ENCODE data around the gene MED26.
"Not testable (repeated sequence)": the region's sequence is repeated elsewhere in the genome, so short reads cannot be mapped to it uniquely, and the experiment has no call there.

The MED26 gene

GRCh38 chr19:16573925-16574324 is 54.1 kb downstream of the MED26 start:
- DNase-seq (ENCODE audit: low spot score) = no peak

- DNase-seq (ENCODE audit: low spot score) = no peak
These were observed 54.7 kb downstream of the MED26 start for GRCh38 chr19:16573296-16573695.

- peak; percentile 94 for DNase-seq (ENCODE audit: low spot score)
These were observed 55.4 kb downstream of the MED26 start, which contains the start of gene SLC35E1 for GRCh38 chr19:16572332-16573211. SLC35E1 (minus strand) TSS chr19:16572415; CDS start chr19:16572364, 51 bp downstream.

- peak; percentile 24 for DNase-seq (ENCODE audit: low spot score)
These were observed 56.1 kb downstream of the MED26 start for GRCh38 chr19:16571822-16572331.

- DNase-seq (ENCODE audit: low spot score) = no peak
These were observed 56.7 kb downstream of the MED26 start for GRCh38 chr19:16571283-16571682.

- DNase-seq (ENCODE audit: low spot score) = no peak
These were observed 58.2 kb downstream of the MED26 start for GRCh38 chr19:16569609-16570320.

- DNase-seq (ENCODE audit: low spot score) = no peak
These were observed 61.3 kb downstream of the MED26 start for GRCh38 chr19:16566702-16567101.

- no peak for DNase-seq (ENCODE audit: low spot score)
These were observed 61.8 kb downstream of the MED26 start for GRCh38 chr19:16566161-16566560.

- no peak for DNase-seq (ENCODE audit: low spot score)
These were observed 63.2 kb downstream of the MED26 start for GRCh38 chr19:16564842-16565241.

GRCh38 chr19:16562608-16563025 is 65.4 kb downstream of the MED26 start:
- DNase-seq (ENCODE audit: low spot score) = no peak

- DNase-seq (ENCODE audit: low spot score) = no peak
These were observed 66.6 kb downstream of the MED26 start for GRCh38 chr19:16561382-16561781.

- no peak for DNase-seq (ENCODE audit: low spot score)
These were observed 68.2 kb downstream of the MED26 start for GRCh38 chr19:16559780-16560276.

GRCh38 chr19:16554776-16555175 is 73.2 kb downstream of the MED26 start:
- DNase-seq (ENCODE audit: low spot score) = no peak

- DNase-seq (ENCODE audit: low spot score) = not testable (repeated sequence)
These were observed 76.1 kb downstream of the MED26 start for GRCh38 chr19:16551902-16552301.

- no peak for DNase-seq (ENCODE audit: low spot score)
These were observed 79.0 kb downstream of the MED26 start for GRCh38 chr19:16548956-16549355.

- DNase-seq (ENCODE audit: low spot score) = no peak
These were observed 83.4 kb downstream of the MED26 start for GRCh38 chr19:16544473-16545231.

- not testable (repeated sequence) for DNase-seq (ENCODE audit: low spot score)
These were observed 84.3 kb downstream of the MED26 start for GRCh38 chr19:16543734-16544133.

GRCh38 chr19:16542910-16543472 is 85.0 kb downstream of the MED26 start:
- peak; percentile 29 for DNase-seq (ENCODE audit: low spot score)

GRCh38 chr19:16542045-16542909 is 85.7 kb downstream of the MED26 start, which contains the start of gene CHERP:
CHERP (minus strand) TSS chr19:16542437; CDS start chr19:16542378, 59 bp downstream.
- peak; percentile 94 for DNase-seq (ENCODE audit: low spot score)

GRCh38 chr19:16541526-16542044 is 86.4 kb downstream of the MED26 start:
- no peak for DNase-seq (ENCODE audit: low spot score)
